H1 (cell line): ENCODE results near the gene ITPR1. TPM values are rescaled to one million over a fixed set of nuclear protein-coding genes. Genes with fewer than 3 reads are reported as not detected.

ENCODE experiments used
- CTBP2 ChIP-seq: IDR thresholded peaks from 2 replicates; pipeline ENCODE4 v1.7.0; 2011; ENCODE audit warnings: borderline replicate concordance, mild to moderate bottlenecking, moderate library complexity, mixed read lengths, low read length; ENCODE audit not compliant: insufficient read depth, insufficient read length
- polyA plus RNA-seq, 7 experiments: library from polyadenylated mRNA; depleted of rRNA in 3 of 7; stranded (reverse) in 5 of 7; unstranded in 2 of 7; fragments of >200 nt in 5 of 7; fragments of 200-250 nt in 2 of 7; gene quantifications; 1 replicate in 5 of 7; 2 replicates in 1 of 7; 4 replicates in 1 of 7; pipeline versions ENCODE4 v1.2.1 to v1.2.3, GENCODE V29; 2011 to 2013; ENCODE audit warnings: missing spikeins in 2 of 7, mixed read lengths in 2 of 7
- total RNA-seq: library from RNA; stranded (reverse); fragmentation: NEBNext Ultra II Directional; extraction: Animal tissue kit (Norgen Biotek cat#: 25700); gene quantifications from 2 replicates; pipeline ENCODE4 v1.2.1, GENCODE V29; 2021

Gene ITPR1
- total and polyA plus RNA-seq, 2 of the 8 experiments (the other 6 are each of a cell fraction or from before 2014, with no cell fraction given) = 2.5 to 16.3 TPM

- TF ChIP-seq CTBP2 = no peak
Observed at GRCh38 chr3:4738737-4739274, 245.7 kb downstream of the ITPR1 start (continued).
